Mesendoderm (in vitro differentiated cells): ENCODE data around the gene IGDCC3.

Experiments used
- DNase-seq: peaks from one replicate; pipeline ENCODE4 v3.0.0; 2013
- H2AK5ac ChIP-seq: 2 replicates; pipeline ENCODE4 v1.6.1; 2013; ENCODE audit warnings: low read length, inconsistent platforms
- H2BK120ac ChIP-seq: 2 replicates; pipeline ENCODE4 v1.6.1; 2013; ENCODE audit warnings: low read depth, mild to moderate bottlenecking, low read length, moderate library complexity, mixed read lengths
- H2BK15ac ChIP-seq: replicated peaks from 2 replicates; pipeline ENCODE4 v1.6.1; 2013; ENCODE audit warnings: low read depth, mild to moderate bottlenecking, moderate library complexity
- H2BK5ac ChIP-seq: 2 replicates; pipeline ENCODE4 v1.6.1; 2013; ENCODE audit warnings: low read length, inconsistent platforms
- H3K18ac ChIP-seq: 2 replicates; pipeline ENCODE4 v1.6.1; 2013; ENCODE audit warnings: mild to moderate bottlenecking, low read length, mixed read lengths
- H3K23ac ChIP-seq: one replicate; pipeline ENCODE4 v1.6.1; 2013; ENCODE audit warnings: low read length
- H3K27ac ChIP-seq: 2 replicates; pipeline ENCODE4 v1.5.1; 2013; ENCODE audit warnings: low read depth, mild to moderate bottlenecking, inconsistent platforms, low read length, moderate library complexity
- H3K27me3 ChIP-seq: 2 replicates; pipeline ENCODE4 v1.6.1; 2013; ENCODE audit warnings: low read length, control low read depth, mild to moderate bottlenecking, inconsistent platforms; ENCODE audit not compliant: insufficient read depth, poor library complexity
- H3K36me3 ChIP-seq: 2 replicates; pipeline ENCODE4 v1.6.1; 2013; ENCODE audit warnings: low read length, inconsistent platforms; ENCODE audit not compliant: control insufficient read depth, insufficient read depth
- H3K4ac ChIP-seq: one replicate; pipeline ENCODE4 v1.6.1; 2013; ENCODE audit warnings: low read depth, mild to moderate bottlenecking, low read length, moderate library complexity
- H3K4me1 ChIP-seq: 2 replicates; pipeline ENCODE4 v1.6.1; 2013; ENCODE audit warnings: low read depth, low read length, inconsistent platforms; ENCODE audit not compliant: control insufficient read depth
- H3K4me2 ChIP-seq: 2 replicates; pipeline ENCODE4 v1.6.1; 2013; ENCODE audit warnings: low read length
- H3K4me3 ChIP-seq: 2 replicates; pipeline ENCODE4 v1.5.1; 2013; ENCODE audit warnings: mild to moderate bottlenecking, low read length
- H3K56ac ChIP-seq: one replicate; pipeline ENCODE4 v1.6.1; 2013; ENCODE audit warnings: low read length
- H3K79me1 ChIP-seq: 2 replicates; pipeline ENCODE4 v1.6.1; 2013; ENCODE audit warnings: low read length, inconsistent platforms
- H3K79me2 ChIP-seq: 2 replicates; pipeline ENCODE4 v1.6.1; 2013; ENCODE audit warnings: mild to moderate bottlenecking, low read length; ENCODE audit not compliant: control insufficient read depth, insufficient read depth
- H3K9ac ChIP-seq: 2 replicates; pipeline ENCODE4 v1.6.1; 2013; ENCODE audit warnings: low read length, inconsistent platforms
- H4K5ac ChIP-seq: one replicate; pipeline ENCODE4 v1.6.1; 2013; ENCODE audit warnings: low read length
- H4K8ac ChIP-seq: one replicate; pipeline ENCODE4 v1.6.1; 2013; ENCODE audit warnings: low read depth, mild to moderate bottlenecking, control low read depth, low read length, moderate library complexity
- WGBS: extraction: QIAGEN DNeasy Blood & Tissue Kit; methylation state at CpG from one replicate; pipeline ENCODE4 v1.1.7; 2013; ENCODE audit warnings: low lambda C conversion rate, missing lambda C conversion rate; ENCODE audit not compliant: insufficient coverage; ENCODE audit errors: extremely low coverage; 5-methylcytosine and 5-hydroxymethylcytosine counted together

The IGDCC3 gene

DNA sequence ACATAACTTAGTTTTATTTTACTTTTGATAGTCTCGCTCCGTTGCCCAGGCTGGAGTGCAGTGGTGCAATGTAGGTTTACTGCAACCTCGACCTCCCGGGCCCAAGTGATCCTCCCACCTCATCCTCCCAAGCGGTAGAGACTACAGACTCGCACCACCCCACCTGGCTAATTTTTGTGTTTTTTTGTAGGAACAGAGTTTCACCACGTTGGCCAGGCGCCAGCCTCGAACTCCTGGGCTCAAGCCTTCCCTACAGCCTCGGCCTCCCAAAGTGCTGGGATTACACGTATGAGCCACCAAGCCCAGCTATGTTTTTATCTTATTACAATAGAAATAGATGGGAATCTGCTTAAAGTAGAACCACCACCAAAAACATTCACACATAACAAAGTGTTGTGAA lies 79.1 kb downstream of the IGDCC3 start:
- no peaks in the 10 kb centered on the region for H3K79me1 ChIP-seq
- no peak overlapping the region for H3K4ac ChIP-seq
- H3K4me2 ChIP-seq: no peak overlapping the region
- no peak overlapping the region for H2BK15ac ChIP-seq
- H3K9ac ChIP-seq: no peak overlapping the region
- no peaks in the 10 kb centered on the region for H3K27me3 ChIP-seq
- no peak overlapping the region for H3K4me3 ChIP-seq
- no peak overlapping the region for H3K23ac ChIP-seq
- H2AK5ac ChIP-seq: no peak overlapping the region
- DNase-seq: no peak
- WGBS: no CpG with 5 or more reads among the region's 11 CpGs
- no peak overlapping the region for H3K18ac ChIP-seq
- no peaks in the 10 kb centered on the region for H3K36me3 ChIP-seq
- H4K5ac ChIP-seq: no peak overlapping the region
- H2BK120ac ChIP-seq: no peak overlapping the region
- H4K8ac ChIP-seq: no peak overlapping the region
- H3K79me2 ChIP-seq: no peaks in the 10 kb centered on the region
- no peak overlapping the region for H3K27ac ChIP-seq
- H2BK5ac ChIP-seq: no peak overlapping the region
- no peaks in the 10 kb centered on the region for H3K4me1 ChIP-seq
- peak overlapping the region; percentile 25 for H3K56ac ChIP-seq

DNA sequence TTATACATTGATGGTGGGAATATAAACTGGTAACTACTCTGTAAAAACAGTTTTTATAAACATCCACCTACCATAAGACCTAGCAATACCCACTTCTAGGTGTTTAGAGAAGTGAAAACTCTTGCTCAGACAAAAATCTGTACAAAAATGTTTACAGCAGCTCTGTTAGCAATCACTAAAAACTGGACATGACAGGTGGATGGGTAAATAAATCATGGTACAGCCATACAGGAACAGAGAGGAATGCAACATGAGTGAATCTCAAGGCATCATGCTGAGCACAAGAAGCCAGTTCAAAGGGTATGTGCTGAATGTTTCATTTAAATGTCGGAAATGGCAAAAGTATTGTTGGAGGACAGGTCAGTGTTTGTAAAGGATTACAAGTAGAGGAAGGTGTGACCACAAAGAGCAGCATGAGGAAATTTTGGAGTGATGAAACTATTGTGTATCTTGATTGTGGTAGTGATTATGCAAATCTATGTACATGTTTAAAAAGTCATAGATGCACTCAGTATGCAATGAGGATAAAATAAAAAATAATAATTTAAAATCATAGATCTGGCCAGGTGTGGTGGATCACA lies 84.8 kb downstream of the IGDCC3 start:
- H2BK15ac ChIP-seq: no peak overlapping the region

DNA sequence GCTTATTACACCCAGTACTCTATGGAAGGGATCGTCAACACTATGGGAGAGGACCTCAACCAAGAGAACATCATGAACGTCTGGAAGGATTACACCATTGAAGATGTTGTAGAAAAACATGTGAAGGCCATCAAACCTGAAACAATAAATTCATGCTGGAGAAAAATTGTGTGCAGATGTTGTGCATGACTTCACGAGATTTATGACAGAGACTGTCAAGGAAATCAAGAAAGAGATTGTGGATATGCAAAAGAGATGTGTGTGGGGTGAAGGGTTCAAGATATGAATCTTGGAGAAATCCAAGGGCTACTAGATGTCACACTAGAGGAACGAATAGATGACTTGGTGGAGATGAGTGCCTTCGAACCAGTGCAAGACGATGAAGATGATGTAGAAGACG lies 87.6 kb downstream of the IGDCC3 start:
- no peak overlapping the region for H3K23ac ChIP-seq
- H3K4me3 ChIP-seq: no peak overlapping the region
- H4K5ac ChIP-seq: no peak overlapping the region
- H2BK5ac ChIP-seq: no peak overlapping the region
- no peak overlapping the region for H3K9ac ChIP-seq
- no peak overlapping the region for H2BK120ac ChIP-seq
- no peak overlapping the region for H3K18ac ChIP-seq
- WGBS: no CpG with 5 or more reads among the region's 7 CpGs
- no peak overlapping the region for H3K4me2 ChIP-seq
- no peak for DNase-seq
- no peak overlapping the region for H2BK15ac ChIP-seq
- H3K56ac ChIP-seq: no peak overlapping the region
- no peak overlapping the region for H3K4ac ChIP-seq
- H2AK5ac ChIP-seq: no peak overlapping the region
- H4K8ac ChIP-seq: no peak overlapping the region
- H3K4me1 ChIP-seq: peaks cover 6% of the 10 kb centered on the region
- H3K79me2 ChIP-seq: no peaks in the 10 kb centered on the region
- no peaks in the 10 kb centered on the region for H3K36me3 ChIP-seq
- H3K27me3 ChIP-seq: no peaks in the 10 kb centered on the region
- no peaks in the 10 kb centered on the region for H3K79me1 ChIP-seq
- no peak overlapping the region for H3K27ac ChIP-seq

More for the DNA sequence above, 84.8 kb downstream of the IGDCC3 start:
- WGBS: no CpG with 5 or more reads among the region's 1 CpG
- no peak overlapping the region for H3K9ac ChIP-seq
- no peak overlapping the region for H3K4me2 ChIP-seq
- no peaks in the 10 kb centered on the region for H3K27me3 ChIP-seq
- H2AK5ac ChIP-seq: no peak overlapping the region
- no peaks in the 10 kb centered on the region for H3K4me1 ChIP-seq
- no peaks in the 10 kb centered on the region for H3K79me2 ChIP-seq
- H3K56ac ChIP-seq: peak overlapping the region; percentile 42
- H3K27ac ChIP-seq: no peak overlapping the region
- H3K23ac ChIP-seq: no peak overlapping the region
- H3K4ac ChIP-seq: no peak overlapping the region
- no peak overlapping the region for H4K8ac ChIP-seq
- no peak overlapping the region for H3K18ac ChIP-seq
- H2BK5ac ChIP-seq: no peak overlapping the region
- H2BK120ac ChIP-seq: no peak overlapping the region
- no peak for DNase-seq
- H3K4me3 ChIP-seq: no peak overlapping the region
- no peaks in the 10 kb centered on the region for H3K79me1 ChIP-seq
- no peaks in the 10 kb centered on the region for H3K36me3 ChIP-seq
- no peak overlapping the region for H4K5ac ChIP-seq

DNA sequence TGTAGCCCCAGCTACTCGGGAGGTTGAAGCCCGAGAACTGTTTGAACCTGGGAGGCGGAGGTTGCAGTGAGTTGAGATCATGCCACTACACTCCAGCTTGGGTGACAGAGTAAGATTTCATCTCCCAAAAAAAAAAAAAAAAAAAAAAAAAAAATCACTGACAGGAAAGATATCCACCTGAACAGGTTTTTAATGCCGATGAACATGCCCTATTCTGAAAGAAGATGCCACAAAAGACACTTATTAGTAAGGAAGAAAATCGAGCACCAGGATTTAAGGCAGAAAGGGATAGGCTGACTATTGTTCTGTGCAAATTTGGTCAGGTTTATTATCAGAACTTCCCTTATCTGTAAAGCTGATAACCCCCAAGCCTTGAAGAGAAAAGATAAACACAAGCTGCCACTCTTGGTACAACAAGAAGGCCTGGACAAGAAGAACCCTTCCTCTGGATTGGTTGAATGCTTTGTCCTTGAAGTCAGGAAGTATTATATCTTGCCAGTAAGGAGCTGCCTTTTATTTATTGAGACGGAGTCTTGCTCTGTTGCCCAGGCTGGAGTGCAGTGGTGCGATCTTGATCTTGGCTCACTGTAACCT lies 88.4 kb downstream of the IGDCC3 start:
- no peak overlapping the region for H3K4me3 ChIP-seq
- no peak overlapping the region for H3K4me2 ChIP-seq
- no peak overlapping the region for H2BK120ac ChIP-seq
- H3K4ac ChIP-seq: no peak overlapping the region
- no peaks in the 10 kb centered on the region for H3K79me2 ChIP-seq
- H3K79me1 ChIP-seq: no peaks in the 10 kb centered on the region
- H3K27me3 ChIP-seq: no peaks in the 10 kb centered on the region
- H3K18ac ChIP-seq: no peak overlapping the region
- H4K5ac ChIP-seq: no peak overlapping the region
- no peak overlapping the region for H2BK5ac ChIP-seq
- H3K23ac ChIP-seq: no peak overlapping the region
- no peak overlapping the region for H2BK15ac ChIP-seq
- peaks cover 6% of the 10 kb centered on the region for H3K4me1 ChIP-seq
- H2AK5ac ChIP-seq: no peak overlapping the region
- no CpG with 5 or more reads among the region's 7 CpGs for WGBS
- no peak overlapping the region for H3K27ac ChIP-seq
- H3K9ac ChIP-seq: no peak overlapping the region
- peak; percentile 61 for DNase-seq
- no peak overlapping the region for H4K8ac ChIP-seq
- no peak overlapping the region for H3K56ac ChIP-seq
- no peaks in the 10 kb centered on the region for H3K36me3 ChIP-seq

DNA sequence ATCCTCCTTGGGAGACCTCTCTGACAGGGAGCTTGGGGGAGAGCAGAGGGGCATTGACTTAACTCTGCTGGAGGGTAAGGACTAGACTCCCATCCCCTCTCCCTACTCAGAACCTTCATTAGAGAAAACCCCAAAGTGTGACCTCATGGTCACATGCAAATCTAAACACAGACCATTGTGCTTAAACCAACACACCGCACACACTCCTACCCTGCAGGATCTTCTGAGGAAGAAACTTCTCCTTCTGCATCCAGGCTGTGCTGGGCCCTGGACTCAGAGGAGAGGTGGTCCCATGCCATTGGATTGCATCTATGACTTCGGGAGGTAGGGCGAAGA lies 90.3 kb downstream of the IGDCC3 start:
- Histone ChIP-seq H3K9ac (peak overlapping the region; percentile 28), H3K36me3 (no peaks in the 10 kb centered on the region), H3K79me1 (no peaks in the 10 kb centered on the region), H2BK5ac (no peak overlapping the region), H3K4ac (peak overlapping the region; percentile 75), H2BK15ac (no peak overlapping the region), H3K23ac (peak overlapping the region; percentile 45), H3K79me2 (no peaks in the 10 kb centered on the region), H3K4me3 (no peak overlapping the region), H3K56ac (peak overlapping the region; percentile 93), H3K18ac (peak overlapping the region; percentile 61), H2BK120ac (no peak overlapping the region), H4K5ac (peak overlapping the region; percentile 33), H2AK5ac (peak overlapping the region; percentile 97), H3K4me2 (no peak overlapping the region), H3K27ac (no peak overlapping the region), H4K8ac (no peak overlapping the region), H3K27me3 (no peaks in the 10 kb centered on the region), H3K4me1 (peaks cover 6% of the 10 kb centered on the region)
- WGBS: no CpG with 5 or more reads among the region's 3 CpGs
- no peak for DNase-seq
